VCaP (cell line): ENCODE results near the gene SLC11A2.
"Not testable (repeated sequence)": the region's sequence is repeated elsewhere in the genome, so short reads cannot be mapped to it uniquely, and the experiment has no call there.

ENCODE experiments used
- H3K27ac ChIP-seq: fragments of 450-650 bp; 2 replicates; pipeline ENCODE4 v1.5.1; 2017
- TF ChIP-seq, protein P1 (sequence below): fragments of 450-650 bp; conservative IDR thresholded peaks from 2 replicates; pipeline ENCODE4 v1.5.1; 2017; ENCODE audit warnings: mild to moderate bottlenecking, moderate library complexity

SLC11A2 gene

DNA sequence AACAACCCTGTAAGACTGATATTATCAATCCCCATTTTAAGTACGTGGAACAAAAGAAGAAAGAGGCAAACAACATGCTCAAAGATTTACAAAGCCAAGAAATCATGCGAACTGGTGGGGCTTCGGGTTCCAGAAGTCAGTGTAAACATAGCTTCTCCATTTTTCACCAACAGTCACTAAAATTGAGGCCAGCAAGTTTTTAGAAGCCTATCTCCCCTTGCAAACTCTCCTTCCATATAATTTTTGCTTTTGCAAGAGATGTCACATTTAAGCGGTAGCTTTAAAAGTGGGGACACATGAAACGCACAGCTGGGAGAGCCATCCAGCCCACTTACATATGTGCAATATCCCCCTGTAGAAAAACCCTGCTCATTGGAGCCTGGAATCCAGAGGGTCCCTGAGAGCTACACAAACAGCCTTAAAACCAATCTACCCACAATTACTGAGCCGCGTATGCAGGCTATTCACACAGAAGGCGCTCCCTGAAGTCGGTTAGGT, 797 bp downstream of the SLC11A2 start:
- TF ChIP-seq, protein P1, sequence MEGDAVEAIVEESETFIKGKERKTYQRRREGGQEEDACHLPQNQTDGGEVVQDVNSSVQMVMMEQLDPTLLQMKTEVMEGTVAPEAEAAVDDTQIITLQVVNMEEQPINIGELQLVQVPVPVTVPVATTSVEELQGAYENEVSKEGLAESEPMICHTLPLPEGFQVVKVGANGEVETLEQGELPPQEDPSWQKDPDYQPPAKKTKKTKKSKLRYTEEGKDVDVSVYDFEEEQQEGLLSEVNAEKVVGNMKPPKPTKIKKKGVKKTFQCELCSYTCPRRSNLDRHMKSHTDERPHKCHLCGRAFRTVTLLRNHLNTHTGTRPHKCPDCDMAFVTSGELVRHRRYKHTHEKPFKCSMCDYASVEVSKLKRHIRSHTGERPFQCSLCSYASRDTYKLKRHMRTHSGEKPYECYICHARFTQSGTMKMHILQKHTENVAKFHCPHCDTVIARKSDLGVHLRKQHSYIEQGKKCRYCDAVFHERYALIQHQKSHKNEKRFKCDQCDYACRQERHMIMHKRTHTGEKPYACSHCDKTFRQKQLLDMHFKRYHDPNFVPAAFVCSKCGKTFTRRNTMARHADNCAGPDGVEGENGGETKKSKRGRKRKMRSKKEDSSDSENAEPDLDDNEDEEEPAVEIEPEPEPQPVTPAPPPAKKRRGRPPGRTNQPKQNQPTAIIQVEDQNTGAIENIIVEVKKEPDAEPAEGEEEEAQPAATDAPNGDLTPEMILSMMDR, result no peak
- H3K27ac ChIP-seq, result peak overlapping the region; percentile 99

GRCh38 chr12:51023625-51024382, 2.4 kb downstream of the SLC11A2 start:
- TF ChIP-seq, protein P1, result no peak
- peak overlapping the region; percentile 99 for H3K27ac ChIP-seq

DNA sequence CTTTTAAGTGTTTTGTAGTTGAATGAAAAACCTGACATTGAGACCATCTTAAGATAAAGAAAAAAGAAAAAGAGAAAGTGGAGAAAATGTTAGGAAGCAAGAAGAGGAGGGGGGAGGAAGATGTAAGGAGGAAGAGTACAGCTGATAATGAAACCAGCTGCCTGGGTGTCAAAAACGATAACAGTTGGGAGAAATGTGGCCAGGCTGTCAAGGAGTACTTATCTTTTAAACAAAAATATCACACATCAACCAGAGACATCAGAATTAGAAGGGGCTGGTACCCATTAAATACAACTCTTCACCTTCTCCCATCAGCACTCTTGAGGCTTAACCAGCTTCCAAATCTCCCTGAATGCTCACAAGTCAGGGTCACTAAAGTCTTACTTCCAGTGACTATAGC, 4.5 kb downstream of the SLC11A2 start:
- TF ChIP-seq, protein P1, result no peak

DNA sequence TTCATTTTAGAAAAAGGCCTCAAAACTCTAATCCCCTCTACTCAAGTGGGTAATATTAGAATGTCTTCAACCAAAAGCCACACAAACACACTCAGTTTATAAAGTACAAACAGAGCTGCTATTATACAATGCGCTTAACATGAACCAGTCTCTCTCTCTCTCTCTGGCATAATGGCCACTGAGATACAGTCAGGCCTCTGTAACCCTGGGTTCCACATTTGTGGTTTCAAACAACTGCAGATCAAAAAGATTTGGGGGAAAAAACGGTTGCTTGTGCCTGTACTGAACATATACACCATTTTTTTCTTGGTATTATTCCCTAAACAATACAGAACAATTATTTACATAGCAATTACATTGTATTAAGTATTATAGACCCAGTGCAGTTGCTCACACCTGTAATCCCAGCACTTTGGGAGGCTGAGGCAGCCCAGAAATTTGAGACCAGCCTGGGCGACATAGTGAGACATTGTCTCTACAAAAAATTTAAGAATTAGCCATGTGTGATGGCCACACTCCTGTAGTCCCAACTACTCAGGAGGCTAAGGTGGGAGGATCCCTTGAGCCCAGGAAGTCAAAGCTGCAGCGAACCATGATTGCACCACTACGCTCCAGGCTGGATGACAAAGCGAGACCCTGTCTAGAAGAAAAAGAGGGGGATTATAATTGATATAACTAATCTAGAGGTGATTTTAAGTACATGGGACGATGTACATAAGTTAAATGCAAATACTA, 5.6 kb downstream of the SLC11A2 start:
- peak overlapping the region; percentile 99; the same call in 1 of the 2 replicates for H3K27ac ChIP-seq
- TF ChIP-seq, protein P1, result no peak

More for the DNA sequence above, 4.5 kb downstream of the SLC11A2 start:
- H3K27ac ChIP-seq, result peak overlapping the region; percentile 99

GRCh38 chr12:51019927-51020326, 6.3 kb downstream of the SLC11A2 start:
- TF ChIP-seq, protein P1, result no peak
- H3K27ac ChIP-seq, result no peak overlapping the region

DNA sequence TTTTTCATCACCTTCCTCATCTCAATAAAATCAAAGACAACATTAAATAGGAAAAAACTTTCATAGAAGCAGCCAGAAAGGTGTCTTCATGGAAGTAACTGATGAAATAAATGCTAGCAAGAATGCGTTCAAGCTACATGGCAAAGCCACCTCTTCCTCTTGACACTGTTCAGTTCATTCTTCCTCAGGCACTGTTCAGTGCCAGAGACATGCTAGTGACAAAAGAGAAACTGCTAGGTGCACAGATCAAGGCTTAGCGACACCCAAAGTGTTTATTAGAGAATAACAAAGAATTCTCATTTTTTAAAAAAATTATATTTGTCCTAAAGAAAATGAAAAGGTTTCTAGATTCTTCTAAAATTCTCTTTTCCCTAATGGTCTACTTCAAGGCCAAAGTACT, 7.2 kb downstream of the SLC11A2 start:
- TF ChIP-seq, protein P1, result no peak
- H3K27ac ChIP-seq, result no peak overlapping the region

DNA sequence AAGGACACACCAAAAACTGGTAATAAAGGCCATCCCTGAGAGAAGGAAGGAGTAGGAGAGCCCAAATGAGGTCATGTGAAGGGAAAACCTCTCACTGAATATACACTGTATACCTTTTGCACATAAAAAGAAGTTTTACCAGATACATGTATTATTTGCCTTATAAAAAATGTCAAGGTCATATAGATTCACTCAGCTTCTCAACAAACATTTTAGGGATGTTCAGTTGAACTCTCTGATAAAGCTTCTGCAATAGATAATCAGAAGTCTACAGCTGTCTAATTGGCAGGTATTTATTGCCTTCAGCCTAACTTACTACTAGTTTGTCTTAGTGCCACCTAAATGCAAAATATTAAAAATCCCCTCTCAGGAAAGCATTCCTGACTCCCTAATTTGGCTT, 8.7 kb downstream of the SLC11A2 start:
- H3K27ac ChIP-seq, result no peak overlapping the region
- TF ChIP-seq, protein P1, result no peak

- not testable (repeated sequence) for H3K27ac ChIP-seq
Measured at GRCh38 chr12:51014467-51014866, 11.7 kb downstream of the SLC11A2 start.
